Measurements from ENCODE around the gene KRT80. TPM values are rescaled to one million over a fixed set of nuclear protein-coding genes. Genes with fewer than 3 reads are reported as not detected.

Gene KRT80
- total and polyA plus RNA-seq, 3 donors from 2014 or later = 0.50 to 1.0 (median 0.94) TPM

- Histone ChIP-seq H3K27me3 (no peaks in the 10 kb centered on the region), H3K36me3 (ENCODE audit: low read depth, missing control alignments) (no peaks in the 10 kb centered on the region), H3K4me3 (no peak overlapping the region), H3K27ac (peak overlapping the region; percentile 40 to 73), H3K9me3 (no peaks in the 10 kb centered on the region), H3K4me1 (peaks cover 29% of the 10 kb centered on the region)
- TF ChIP-seq CTCF (IDR thresholded peaks at IDR 0.05) = peak in 2 of 3 experiments; percentile 49 to 79
- no peak for TF ChIP-seq POLR2A (IDR thresholded peaks at IDR 0.05)
- peak; percentile 84 for DNase-seq
- WGBS, 2 donors = 11 to 31% methylated on average over 5 to 18 of the region's 18 CpGs
- intact Hi-C loops (cut with DNase I; ENCODE audit: low total_unique reads) = no loop called here
These were observed 69.8 kb downstream of the KRT80 start for GRCh38 chr12:52121824-52122539.

GRCh38 chr12:52120951-52121823 lies 70.6 kb downstream of the KRT80 start:
- peaks cover 23% of the 10 kb centered on the region for H3K4me1 ChIP-seq
- H3K9me3 ChIP-seq = no peaks in the 10 kb centered on the region
- TF ChIP-seq CTCF (IDR thresholded peaks at IDR 0.05) (no peak), POLR2A (IDR thresholded peaks at IDR 0.05) (no peak)
- H3K27ac ChIP-seq = peak overlapping the region; percentile 31 to 73
- no peak overlapping the region for H3K4me3 ChIP-seq
- H3K27me3 ChIP-seq = no peaks in the 10 kb centered on the region
- H3K36me3 ChIP-seq (ENCODE audit: low read depth, missing control alignments) = no peaks in the 10 kb centered on the region
- 40 to 50% methylated on average over 4 to 19 of the region's 19 CpGs for WGBS, 2 donors
- intact Hi-C loops (cut with DNase I; ENCODE audit: low total_unique reads) = no loop called here
- no peak for DNase-seq

- Histone ChIP-seq H3K36me3 (ENCODE audit: low read depth, missing control alignments) (no peaks in the 10 kb centered on the region), H3K4me1 (peaks cover 12% of the 10 kb centered on the region), H3K27ac (no peak overlapping the region), H3K4me3 (peak overlapping the region in 1 of 2 donors; percentile 26), H3K9me3 (no peaks in the 10 kb centered on the region), H3K27me3 (no peaks in the 10 kb centered on the region)
- DNase-seq = peak; percentile 71
- TF ChIP-seq CTCF (IDR thresholded peaks at IDR 0.05) (peak in 2 of 3 experiments; percentile 30 to 54), POLR2A (IDR thresholded peaks at IDR 0.05) (no peak)
- intact Hi-C loops (cut with DNase I; ENCODE audit: low total_unique reads) = no loop called here
- WGBS, 2 donors = 25 to 50% methylated on average over 9 to 23 of the region's 23 CpGs
These were observed 72.2 kb downstream of the KRT80 start for GRCh38 chr12:52119398-52120254.

Other genes with a start within 250 kb of the KRT80 start
- gene ACVR1B, start 240.3 kb downstream of the KRT80 start, total RNA-seq = 10 to 100 TPM; 36.8 to 44.6 TPM
- 37.3 TPM for gene ACVR1B, start 240.3 kb downstream of the KRT80 start, polyA plus RNA-seq (ENCODE audit: insufficient read depth, low read depth, low replicate concordance)
- gene TAMALIN, start 185.1 kb downstream of the KRT80 start, total RNA-seq = 10 to 100 TPM in 1 of 2 donors, 1 to 10 TPM in 1; 8.9 to 10.4 TPM
- 7.7 TPM for gene TAMALIN, start 185.1 kb downstream of the KRT80 start, polyA plus RNA-seq (ENCODE audit: insufficient read depth, low read depth, low replicate concordance)
- gene NR4A1, start 140.6 kb downstream of the KRT80 start, total RNA-seq = 10 to 100 TPM; 55.1 to 88.5 TPM
- gene NR4A1, start 140.6 kb downstream of the KRT80 start, polyA plus RNA-seq (ENCODE audit: insufficient read depth, low read depth, low replicate concordance) = 41.5 TPM
- gene ATG101, start 122.0 kb downstream of the KRT80 start, total RNA-seq = 10 to 100 TPM; 52.6 to 64.5 TPM
- 64.5 TPM for gene ATG101, start 122.0 kb downstream of the KRT80 start, polyA plus RNA-seq (ENCODE audit: insufficient read depth, low read depth, low replicate concordance)
- gene SMIM41, start 112.3 kb downstream of the KRT80 start, total RNA-seq = 10 to 100 TPM; 15.6 to 21.7 TPM
- gene SMIM41, start 112.3 kb downstream of the KRT80 start, polyA plus RNA-seq (ENCODE audit: insufficient read depth, low read depth, low replicate concordance) = 2.6 TPM
- gene KRT7, start 41.2 kb upstream of the KRT80 start, total RNA-seq = 1 to 10 TPM; 3.3 to 6.9 TPM
- gene KRT7, start 41.2 kb upstream of the KRT80 start, polyA plus RNA-seq (ENCODE audit: insufficient read depth, low read depth, low replicate concordance) = 19.3 TPM
- gene KRT86, start 82.6 kb upstream of the KRT80 start, total RNA-seq = 1 to 10 TPM; 2.3 to 3.2 TPM
- gene KRT86, start 82.6 kb upstream of the KRT80 start, polyA plus RNA-seq (ENCODE audit: insufficient read depth, low read depth, low replicate concordance) = 4.0 TPM
- under 1 TPM in 1 of 2 donors, not detected in 1; 0.74 TPM for gene KRT81, start 99.5 kb upstream of the KRT80 start, total RNA-seq
- gene KRT81, start 99.5 kb upstream of the KRT80 start, polyA plus RNA-seq (ENCODE audit: insufficient read depth, low read depth, low replicate concordance) = not detected
- 1 to 10 TPM in 1 of 2 donors, under 1 TPM in 1; 0.39 to 1.2 TPM for gene KRT83, start 129.4 kb upstream of the KRT80 start, total RNA-seq
- gene KRT83, start 129.4 kb upstream of the KRT80 start, polyA plus RNA-seq (ENCODE audit: insufficient read depth, low read depth, low replicate concordance) = 0.44 TPM
- under 1 TPM; 0.71 to 0.74 TPM for gene KRT85, start 175.5 kb upstream of the KRT80 start, total RNA-seq
- gene KRT85, start 175.5 kb upstream of the KRT80 start, polyA plus RNA-seq (ENCODE audit: insufficient read depth, low read depth, low replicate concordance) = 1.5 TPM
- gene KRT84, start 193.6 kb upstream of the KRT80 start, total RNA-seq = under 1 TPM in 1 of 2 donors, not detected in 1; 0.43 TPM
- gene KRT84, start 193.6 kb upstream of the KRT80 start, polyA plus RNA-seq (ENCODE audit: insufficient read depth, low read depth, low replicate concordance) = not detected
- gene KRT82, start 214.3 kb upstream of the KRT80 start, total RNA-seq = not detected
- gene KRT82, start 214.3 kb upstream of the KRT80 start, polyA plus RNA-seq (ENCODE audit: insufficient read depth, low read depth, low replicate concordance) = not detected
- under 1 TPM in 1 of 2 donors, not detected in 1; 0.19 TPM for gene KRT75, start 242.4 kb upstream of the KRT80 start, total RNA-seq
- not detected for gene KRT75, start 242.4 kb upstream of the KRT80 start, polyA plus RNA-seq (ENCODE audit: insufficient read depth, low read depth, low replicate concordance)